Esophagus squamous epithelium (tissue), 5 donors: ENCODE measurements around the gene PTPRD. TPM values are rescaled to one million over a fixed set of nuclear protein-coding genes. Genes with fewer than 3 reads are reported as not detected.

ENCODE experiments used
- DNase-seq: peaks from one replicate; lab custom pipeline; 2025; lab: John Stamatoyannopoulos, UW
- H3K27ac ChIP-seq, 4 donors: fragments of 200-600 bp; sonication (generic); one replicate each; pipeline ENCODE4 v1.5.1; 2016 to 2019; ENCODE audit warnings: mild to moderate bottlenecking in 1 of 4
- H3K27me3 ChIP-seq, 4 donors: fragments of 200-600 bp; sonication (generic); 1 replicate in 3 of 4; 2 replicates in 1 of 4; pipeline versions ENCODE4 v1.5.1 to v1.6.0; 2017 to 2021; ENCODE audit warnings: antibody characterized with exemption in 1 of 4
- H3K36me3 ChIP-seq, 3 donors: fragments of 200-600 bp; sonication (generic); one replicate each; pipeline ENCODE4 v1.5.1; 2016 to 2019
- H3K4me1 ChIP-seq, 3 donors: fragments of 200-600 bp; sonication (generic); one replicate each; pipeline ENCODE4 v1.5.1; 2017 to 2019
- H3K4me3 ChIP-seq, 4 donors: fragments of 200-600 bp; sonication (generic); 1 replicate in 3 of 4; 2 replicates in 1 of 4; pipeline ENCODE4 v1.5.1; 2016 to 2019; ENCODE audit warnings: mild to moderate bottlenecking in 2 of 4, moderate library complexity in 1 of 4
- H3K9me3 ChIP-seq, 3 donors: fragments of 200-600 bp; sonication (generic); one replicate each; pipeline ENCODE4 v1.5.1; 2016 to 2019
- CTCF ChIP-seq, 6 experiments: fragments of 450-650 bp in 4 of 6; fragments of 200-600 bp in 2 of 6; sonication (generic) in 2 of 6; IDR thresholded peaks; one replicate each; pipeline ENCODE4 v1.5.1; 2016 to 2019; ENCODE audit warnings: antibody characterized with exemption in 6 of 6, mild to moderate bottlenecking in 4 of 6, moderate library complexity in 4 of 6
- POLR2A ChIP-seq, 4 donors: fragments of 450-650 bp; IDR thresholded peaks; one replicate each; pipeline ENCODE4 v1.6.1; 2017; ENCODE audit warnings: antibody characterized with exemption in 4 of 4, mild to moderate bottlenecking in 4 of 4, moderate library complexity in 3 of 4
- WGBS, 2 donors: methylation state at CpG; one replicate each; pipeline ENCODE4 v1.1.5; 2018; 5-methylcytosine and 5-hydroxymethylcytosine counted together
- intact Hi-C: fragments of 100-400 bp; cut with DNase I; formaldehyde crosslinking; loops from one replicate; pipeline ENCODE4 v1.15.0; 2022
- total RNA-seq, 4 donors: library from RNA; depleted of rRNA; stranded (reverse); fragments of >200 nt; gene quantifications; one replicate each; pipeline ENCODE4 v1.1.0, GENCODE V29; 2016
- donor health status: DM: yes; HTN: yes; CAD: no.

The PTPRD gene
- total RNA-seq, 4 donors from 2014 or later = 0.23 to 16.3 (median 6.6) TPM

DNA sequence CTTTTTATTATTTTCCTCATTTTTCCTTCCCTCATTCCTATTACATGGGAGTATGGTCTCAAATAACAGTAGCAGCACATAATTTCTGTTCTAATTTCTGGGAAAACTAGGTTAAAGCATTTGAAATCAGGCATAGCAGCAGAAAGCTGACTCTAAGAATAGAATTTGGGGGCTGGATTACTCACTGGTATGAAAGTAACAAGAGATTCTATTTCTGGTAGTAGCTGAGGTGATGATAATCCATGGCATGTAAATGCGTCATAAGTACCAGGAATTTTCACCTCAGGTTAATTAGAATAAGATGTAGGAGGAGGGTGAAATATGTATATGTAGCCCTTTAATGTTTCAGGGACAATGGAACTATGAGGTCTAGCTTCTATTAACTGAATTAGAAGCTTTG, 662.0 kb downstream of the PTPRD start:
- WGBS, 2 donors = 71 to 90% methylated on average over 1 of the region's 1 CpG
- intact Hi-C loops = no loop called here
- Histone ChIP-seq H3K9me3 (no peaks in the 10 kb centered on the region), H3K27me3 (no peaks in the 10 kb centered on the region), H3K4me3 (no peak overlapping the region), H3K36me3 (no peaks in the 10 kb centered on the region), H3K27ac (no peak overlapping the region), H3K4me1 (no peaks in the 10 kb centered on the region)
- TF ChIP-seq CTCF (IDR thresholded peaks at IDR 0.05) (no peak), POLR2A (IDR thresholded peaks at IDR 0.05) (no peak)
- no peak for DNase-seq

DNA sequence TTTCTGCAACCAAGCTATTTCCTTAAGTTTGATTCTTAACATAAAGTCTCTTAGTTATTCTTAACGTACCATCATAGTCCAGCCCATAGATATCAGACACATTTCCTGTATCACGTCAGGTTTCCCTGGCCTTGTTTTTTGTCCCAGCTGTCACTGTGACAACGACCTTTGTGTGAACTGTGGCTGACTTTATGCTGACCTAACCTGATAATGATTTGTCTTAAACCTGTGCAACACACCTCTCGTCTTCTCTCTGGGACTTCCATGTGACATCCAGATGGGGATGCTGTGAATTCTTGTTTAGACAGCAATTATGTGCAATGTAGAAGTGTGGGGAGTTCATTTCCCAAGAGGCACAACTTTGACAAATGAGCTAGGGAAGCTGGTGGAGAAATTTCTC, 662.8 kb downstream of the PTPRD start:
- Histone ChIP-seq H3K9me3 (no peaks in the 10 kb centered on the region), H3K27ac (no peak overlapping the region), H3K4me1 (no peaks in the 10 kb centered on the region), H3K36me3 (no peaks in the 10 kb centered on the region), H3K4me3 (no peak overlapping the region), H3K27me3 (no peaks in the 10 kb centered on the region)
- no peak for DNase-seq
- WGBS, 2 donors = 38 to 45% methylated on average over 4 of the region's 4 CpGs
- no peak for TF ChIP-seq CTCF (IDR thresholded peaks at IDR 0.05)
- no peak for TF ChIP-seq POLR2A (IDR thresholded peaks at IDR 0.05)
- intact Hi-C loops = no loop called here

DNA sequence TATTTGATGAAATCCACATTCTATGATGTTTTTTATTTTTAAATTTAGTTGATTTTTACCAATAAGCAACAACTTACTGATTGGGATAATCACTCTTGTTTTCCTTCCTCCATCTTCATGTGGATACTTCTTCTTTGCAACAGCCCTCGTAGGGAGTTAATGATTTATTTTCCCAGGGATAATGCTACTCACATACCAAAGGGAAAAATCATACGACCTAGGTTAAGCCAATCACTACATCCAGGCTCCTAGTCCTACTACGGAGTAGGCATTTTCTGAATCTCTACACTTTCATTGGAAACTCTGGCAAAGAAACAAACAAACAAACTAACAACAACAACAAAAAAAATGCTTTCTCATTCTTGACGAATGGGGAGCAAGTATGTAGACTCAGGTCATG, 663.4 kb downstream of the PTPRD start:
- Histone ChIP-seq H3K4me3 (no peak overlapping the region), H3K9me3 (no peaks in the 10 kb centered on the region), H3K4me1 (no peaks in the 10 kb centered on the region), H3K27ac (no peak overlapping the region), H3K36me3 (no peaks in the 10 kb centered on the region), H3K27me3 (no peaks in the 10 kb centered on the region)
- 22 to 39% methylated on average over 4 of the region's 4 CpGs for WGBS, 2 donors
- DNase-seq = no peak
- TF ChIP-seq POLR2A (IDR thresholded peaks at IDR 0.05) = no peak
- TF ChIP-seq CTCF (IDR thresholded peaks at IDR 0.05) = no peak
- intact Hi-C loops = no loop called here

- TF ChIP-seq CTCF (IDR thresholded peaks at IDR 0.05) (no peak), POLR2A (IDR thresholded peaks at IDR 0.05) (no peak)
- H3K4me3 ChIP-seq = no peak overlapping the region
- intact Hi-C loops = no loop called here
- no peak overlapping the region for H3K27ac ChIP-seq
- no peaks in the 10 kb centered on the region for H3K27me3 ChIP-seq
- no peaks in the 10 kb centered on the region for H3K36me3 ChIP-seq
- DNase-seq = no peak
- H3K4me1 ChIP-seq = no peaks in the 10 kb centered on the region
- no peaks in the 10 kb centered on the region for H3K9me3 ChIP-seq
Observed at GRCh38 chr9:9945966-9946365, 666.8 kb downstream of the PTPRD start.

DNA sequence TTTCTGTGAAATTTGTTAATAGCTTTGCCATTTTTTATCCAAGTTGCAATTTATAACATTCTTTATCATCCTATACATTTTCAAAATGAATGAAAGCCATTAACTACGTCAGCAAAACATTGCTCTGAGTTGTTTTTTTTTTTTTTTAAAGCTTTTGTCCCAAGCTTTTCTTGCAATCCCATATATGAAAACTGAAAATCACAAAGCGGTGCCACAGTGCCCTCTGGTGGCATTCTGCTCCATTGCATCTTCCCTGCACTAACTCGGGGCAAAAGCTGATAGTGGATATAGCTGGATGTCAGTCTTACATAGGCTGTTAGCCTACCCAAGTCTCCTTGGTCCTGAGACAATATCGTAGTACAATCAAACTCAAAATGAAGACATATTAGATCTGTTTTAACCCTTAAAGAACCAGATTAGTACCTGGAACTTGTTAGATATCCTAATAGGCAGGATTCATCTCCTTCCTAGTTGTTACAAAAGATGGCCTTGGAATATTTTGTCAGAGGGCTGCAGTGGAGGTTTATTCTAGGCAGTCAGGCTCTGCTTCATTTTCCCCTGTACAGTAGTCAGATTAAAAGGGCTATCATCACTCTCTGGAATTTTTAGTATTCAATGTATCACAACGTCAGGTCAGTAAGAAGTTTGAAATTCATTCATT, 669.9 kb downstream of the PTPRD start:
- H3K9me3 ChIP-seq = no peaks in the 10 kb centered on the region
- no peaks in the 10 kb centered on the region for H3K4me1 ChIP-seq
- H3K4me3 ChIP-seq = no peak overlapping the region
- H3K36me3 ChIP-seq = no peaks in the 10 kb centered on the region
- intact Hi-C loops = no loop called here
- no peak for DNase-seq
- 17 to 20% methylated on average over 5 of the region's 5 CpGs for WGBS, 2 donors
- no peak overlapping the region for H3K27ac ChIP-seq
- TF ChIP-seq POLR2A (IDR thresholded peaks at IDR 0.05) = no peak
- peak; percentile 56 to 84 (median 71) for TF ChIP-seq CTCF (IDR thresholded peaks at IDR 0.05)
- H3K27me3 ChIP-seq = no peaks in the 10 kb centered on the region
